Mucosa of rectum (tissue), 2 donors: ENCODE data around the gene ZCCHC13.

Experiments used
- H3K27ac ChIP-seq, 2 donors: one replicate each; pipeline ENCODE4 v1.7.0; 2013; ENCODE audit warnings: inconsistent platforms in 2 of 2, low read depth in 2 of 2, low read length in 2 of 2
- H3K27me3 ChIP-seq, 2 donors: one replicate each; pipeline ENCODE4 v1.7.0; 2013; ENCODE audit warnings: low read length in 2 of 2; ENCODE audit not compliant: control insufficient read depth in 2 of 2, insufficient read depth in 2 of 2
- H3K36me3 ChIP-seq, 2 donors: one replicate each; pipeline ENCODE4 v1.7.0; 2013; ENCODE audit warnings: low read length in 2 of 2; ENCODE audit not compliant: control insufficient read depth in 2 of 2, insufficient read depth in 2 of 2
- H3K4me1 ChIP-seq, 2 donors: one replicate each; pipeline ENCODE4 v1.7.0; 2013; ENCODE audit warnings: low read length in 2 of 2, mild to moderate bottlenecking in 1 of 2; ENCODE audit not compliant: control insufficient read depth in 2 of 2, insufficient read depth in 2 of 2
- H3K4me3 ChIP-seq, 2 donors: one replicate each; pipeline ENCODE4 v1.7.0; 2013; ENCODE audit warnings: low read length in 2 of 2
- H3K9ac ChIP-seq, 2 donors: one replicate each; pipeline ENCODE4 v1.7.0; 2013; ENCODE audit warnings: low read length in 2 of 2, low read depth in 1 of 2, mild to moderate bottlenecking in 1 of 2
- H3K9me3 ChIP-seq, 2 donors: one replicate each; pipeline ENCODE4 v1.7.0; 2013; ENCODE audit warnings: low read length in 2 of 2; ENCODE audit not compliant: control insufficient read depth in 2 of 2
- donor health status: healthy.
- donor health status: Normal muscosa, but diverticular disease.

Gene ZCCHC13

GRCh38 chrX:74284391-74284952, 19.5 kb upstream of the ZCCHC13 start:
- Histone ChIP-seq H3K27me3 (no peaks in the 10 kb centered on the region), H3K4me3 (no peak overlapping the region), H3K9ac (no peak overlapping the region), H3K36me3 (peaks cover 7 to 13% of the 10 kb centered on the region in 2 donors), H3K4me1 (no peaks in the 10 kb centered on the region), H3K27ac (no peak overlapping the region), H3K9me3 (no peaks in the 10 kb centered on the region)

DNA sequence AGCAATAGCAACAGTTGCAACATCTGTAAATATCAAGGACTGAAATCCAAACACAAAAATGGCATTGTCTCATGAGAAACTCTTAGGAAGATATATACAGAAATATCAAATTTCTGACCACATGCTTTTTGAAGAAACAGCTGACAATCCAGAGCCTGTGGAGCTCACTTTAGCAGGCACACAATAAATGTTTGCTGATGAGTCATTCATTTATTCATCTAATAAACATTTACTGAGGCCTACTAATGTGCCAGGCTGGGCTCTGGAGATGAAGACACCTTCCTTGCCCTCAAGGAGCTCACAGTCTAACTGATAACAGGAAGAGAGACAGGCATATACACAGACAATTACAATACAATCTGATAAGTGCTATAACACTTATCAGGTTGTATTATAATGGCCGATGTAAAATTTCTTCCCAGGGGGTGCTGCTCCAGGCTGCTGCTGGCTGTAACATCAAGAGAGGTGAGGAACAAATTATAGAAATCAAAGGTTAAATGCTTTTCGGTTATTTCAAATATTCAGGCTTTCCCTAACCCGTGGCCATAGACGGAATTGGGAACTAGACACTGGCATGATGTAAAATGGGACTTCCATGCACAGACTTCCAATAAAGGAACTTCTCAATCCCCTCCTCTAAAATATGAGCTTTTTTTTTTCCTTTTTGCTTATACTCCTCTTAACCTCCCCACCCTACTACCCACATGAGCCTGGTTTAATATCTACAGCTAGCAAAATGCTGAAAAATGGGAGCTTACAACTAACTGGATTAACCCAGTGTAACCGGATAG, 16.8 kb upstream of the ZCCHC13 start:
- no peaks in the 10 kb centered on the region for H3K36me3 ChIP-seq
- no peaks in the 10 kb centered on the region for H3K27me3 ChIP-seq
- H3K4me1 ChIP-seq = no peaks in the 10 kb centered on the region
- no peaks in the 10 kb centered on the region for H3K9me3 ChIP-seq
- no peak overlapping the region for H3K4me3 ChIP-seq
- no peak overlapping the region for H3K9ac ChIP-seq
- no peak overlapping the region for H3K27ac ChIP-seq

GRCh38 chrX:74291577-74291963, 12.4 kb upstream of the ZCCHC13 start:
- peak overlapping the region; percentile 77 to 86 for H3K4me3 ChIP-seq
- no peaks in the 10 kb centered on the region for H3K4me1 ChIP-seq
- peak overlapping the region; percentile 80 to 90 for H3K9ac ChIP-seq
- H3K27ac ChIP-seq = peak overlapping the region; percentile 82 to 85
- H3K9me3 ChIP-seq = no peaks in the 10 kb centered on the region
- no peaks in the 10 kb centered on the region for H3K36me3 ChIP-seq
- no peaks in the 10 kb centered on the region for H3K27me3 ChIP-seq

- Histone ChIP-seq H3K27me3 (no peaks in the 10 kb centered on the region), H3K9me3 (no peaks in the 10 kb centered on the region), H3K27ac (peak overlapping the region; percentile 82 to 85), H3K4me3 (peak overlapping the region; percentile 77 to 86), H3K36me3 (no peaks in the 10 kb centered on the region), H3K9ac (peak overlapping the region; percentile 80 to 90), H3K4me1 (no peaks in the 10 kb centered on the region)
Observed at GRCh38 chrX:74291964-74292807, 11.8 kb upstream of the ZCCHC13 start.

- no peaks in the 10 kb centered on the region for H3K9me3 ChIP-seq
- H3K27me3 ChIP-seq = no peaks in the 10 kb centered on the region
- H3K4me3 ChIP-seq = peak overlapping the region; percentile 77 to 86
Observed at GRCh38 chrX:74292808-74293123, 11.2 kb upstream of the ZCCHC13 start.

GRCh38 chrX:74293343-74293946, 10.5 kb upstream of the ZCCHC13 start:
- Histone ChIP-seq H3K36me3 (no peaks in the 10 kb centered on the region), H3K9ac (peak overlapping the region; percentile 74 to 80), H3K27me3 (no peaks in the 10 kb centered on the region), H3K4me1 (no peaks in the 10 kb centered on the region), H3K9me3 (no peaks in the 10 kb centered on the region), H3K27ac (peak overlapping the region; percentile 75 to 82), H3K4me3 (peak overlapping the region; percentile 77 to 86)

More at GRCh38 chrX:74292808-74293123, 11.2 kb upstream of the ZCCHC13 start:
- Histone ChIP-seq H3K27ac (peak overlapping the region; percentile 75 to 82), H3K9ac (peak overlapping the region; percentile 74 to 80), H3K4me1 (no peaks in the 10 kb centered on the region), H3K36me3 (no peaks in the 10 kb centered on the region)

GRCh38 chrX:74295101-74295500, 8.9 kb upstream of the ZCCHC13 start:
- peaks cover 0 to 2% of the 10 kb centered on the region in 2 donors for H3K27me3 ChIP-seq
- H3K36me3 ChIP-seq = no peaks in the 10 kb centered on the region
- no peak overlapping the region for H3K27ac ChIP-seq
- H3K9ac ChIP-seq = no peak overlapping the region
- H3K4me3 ChIP-seq = no peak overlapping the region
- H3K4me1 ChIP-seq = no peaks in the 10 kb centered on the region
- no peaks in the 10 kb centered on the region for H3K9me3 ChIP-seq

GRCh38 chrX:74297766-74298165, 6.2 kb upstream of the ZCCHC13 start:
- H3K27me3 ChIP-seq = peaks cover 0 to 2% of the 10 kb centered on the region in 2 donors

DNA sequence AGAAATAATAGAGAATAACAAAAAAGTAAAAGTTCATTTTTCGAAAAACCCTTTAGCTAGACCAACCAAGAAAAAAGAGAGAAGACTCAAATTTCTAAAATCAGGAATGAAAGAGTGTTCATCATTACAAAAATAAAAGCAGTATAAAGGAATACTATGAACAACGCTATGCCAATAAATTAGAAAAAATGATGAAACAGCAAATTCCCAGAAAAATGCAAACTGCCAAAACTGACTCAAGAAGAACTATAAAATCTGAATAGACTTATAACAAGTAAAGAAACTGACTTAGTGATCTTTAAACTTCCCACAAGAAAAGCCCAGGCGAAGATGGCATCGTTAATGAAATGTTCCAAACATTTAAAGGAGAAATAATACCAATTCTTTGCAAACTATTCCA, 3.1 kb upstream of the ZCCHC13 start:
- Histone ChIP-seq H3K4me3 (no peak overlapping the region), H3K4me1 (no peaks in the 10 kb centered on the region), H3K27ac (no peak overlapping the region), H3K9ac (no peak overlapping the region), H3K27me3 (peaks cover 0 to 2% of the 10 kb centered on the region in 2 donors), H3K9me3 (no peaks in the 10 kb centered on the region), H3K36me3 (no peaks in the 10 kb centered on the region)

More at GRCh38 chrX:74297766-74298165, 6.2 kb upstream of the ZCCHC13 start:
- H3K4me1 ChIP-seq = no peaks in the 10 kb centered on the region
- no peaks in the 10 kb centered on the region for H3K9me3 ChIP-seq
- no peak overlapping the region for H3K27ac ChIP-seq
- H3K36me3 ChIP-seq = no peaks in the 10 kb centered on the region
- H3K4me3 ChIP-seq = no peak overlapping the region
- no peak overlapping the region for H3K9ac ChIP-seq

DNA sequence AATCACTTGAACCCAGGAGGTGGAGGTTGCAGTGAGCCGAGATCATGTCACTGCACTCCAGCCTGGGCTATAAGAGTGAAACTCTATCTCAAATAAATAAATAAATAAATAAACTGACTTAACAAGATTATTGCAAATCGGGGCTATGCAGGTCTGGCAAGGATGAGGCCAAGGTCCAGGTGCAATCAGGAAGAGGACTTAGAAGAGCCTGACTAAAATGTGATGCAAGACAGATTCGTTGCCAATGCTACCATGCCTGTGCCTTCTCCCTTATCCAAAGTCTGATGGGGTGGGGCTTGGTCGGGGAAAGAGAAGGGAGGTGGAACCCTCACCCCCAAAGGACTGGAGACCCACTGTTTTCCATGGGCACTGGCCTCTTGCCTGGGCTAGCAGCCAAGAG, 14.7 kb downstream of the ZCCHC13 start:
- Histone ChIP-seq H3K4me1 (no peaks in the 10 kb centered on the region), H3K27ac (no peak overlapping the region), H3K9ac (no peak overlapping the region), H3K36me3 (no peaks in the 10 kb centered on the region), H3K27me3 (no peaks in the 10 kb centered on the region), H3K9me3 (no peaks in the 10 kb centered on the region), H3K4me3 (no peak overlapping the region)
